ENCODE results near the gene C19orf25. TPM values are rescaled to one million over a fixed set of nuclear protein-coding genes. Genes with fewer than 3 reads are reported as not detected.

C19orf25 gene
- 13.5 and 21.2 TPM in 2 replicates for total RNA-seq (ENCODE audit: low replicate concordance)

GRCh38 chr19:1478934-1479707 is at the start of gene C19orf25:
C19orf25 (minus strand) TSS chr19:1479215; CDS start chr19:1478903, 312 bp downstream.

GRCh38 chr19:1523412-1524286 is 44.6 kb upstream of the C19orf25 start, which contains the start of gene PLK5:
PLK5 (plus strand) TSS chr19:1524077; CDS start chr19:1526997, 2,920 bp downstream.

GRCh38 chr19:1512671-1513498 is 33.9 kb upstream of the C19orf25 start, which contains the start of gene ADAMTSL5:
ADAMTSL5 (minus strand) TSS chr19:1513019; CDS start chr19:1510943, 2,076 bp downstream.

GRCh38 chr19:1491114-1491848 is 12.3 kb upstream of the C19orf25 start, which contains the start of gene REEP6:
REEP6 (plus strand) TSS chr19:1491181; CDS start chr19:1491270, 89 bp downstream.

GRCh38 chr19:1490311-1491113 is 11.5 kb upstream of the C19orf25 start, which contains the start of gene PCSK4:
PCSK4 (minus strand) TSS chr19:1490350; CDS start chr19:1490346, 4 bp downstream.

GRCh38 chr19:1449467-1450442 is 29.3 kb downstream of the C19orf25 start, which contains the start of gene APC2:
APC2 (plus strand) TSS chr19:1450121; CDS start chr19:1453002, 2,881 bp downstream.

GRCh38 chr19:1438035-1438932 is 40.7 kb downstream of the C19orf25 start, which contains the start of gene RPS15:
RPS15 (plus strand) TSS chr19:1438396; CDS start chr19:1438426, 30 bp downstream.

Other genes starting within 250 kb of the C19orf25 start
- 0.82 and 1.1 TPM in 2 replicates for gene CBARP, start 241.2 kb downstream of the C19orf25 start, total RNA-seq (ENCODE audit: low replicate concordance)
- gene ATP5F1D, start 237.5 kb downstream of the C19orf25 start, total RNA-seq (ENCODE audit: low replicate concordance) = 36.6 and 63.1 TPM in 2 replicates
- gene MIDN, start 230.6 kb downstream of the C19orf25 start, total RNA-seq (ENCODE audit: low replicate concordance) = 2.8 and 15.9 TPM in 2 replicates
- gene CIRBP, start 209.9 kb downstream of the C19orf25 start, total RNA-seq (ENCODE audit: low replicate concordance) = 148 and 327 TPM in 2 replicates
- 8.4 and 17.5 TPM in 2 replicates for gene FAM174C, start 203.7 kb downstream of the C19orf25 start, total RNA-seq (ENCODE audit: low replicate concordance)
- gene EFNA2, start 193.3 kb downstream of the C19orf25 start, total RNA-seq (ENCODE audit: low replicate concordance) = not detected in 2 replicates
- gene NDUFS7, start 95.3 kb downstream of the C19orf25 start, total RNA-seq (ENCODE audit: low replicate concordance) = 51.4 and 87.2 TPM in 2 replicates
- 29.8 and 36.3 TPM in 2 replicates for gene GAMT, start 77.7 kb downstream of the C19orf25 start, total RNA-seq (ENCODE audit: low replicate concordance)
- 22.8 and 53.7 TPM in 2 replicates for gene DAZAP1, start 71.6 kb downstream of the C19orf25 start, total RNA-seq (ENCODE audit: low replicate concordance)
- gene RPS15, start 40.8 kb downstream of the C19orf25 start, total RNA-seq (ENCODE audit: low replicate concordance) = 178 and 496 TPM in 2 replicates
- gene APC2, start 29.1 kb downstream of the C19orf25 start, total RNA-seq (ENCODE audit: low replicate concordance) = under 0.01 and 0.08 TPM in 2 replicates
- 0.68 and 1.5 TPM in 2 replicates for gene PCSK4, start 11.1 kb upstream of the C19orf25 start, total RNA-seq (ENCODE audit: low replicate concordance)
- gene REEP6, start 12.0 kb upstream of the C19orf25 start, total RNA-seq (ENCODE audit: low replicate concordance) = 1.3 and 2.2 TPM in 2 replicates
- 1.3 and 2.6 TPM in 2 replicates for gene ADAMTSL5, start 33.8 kb upstream of the C19orf25 start, total RNA-seq (ENCODE audit: low replicate concordance)
- not detected in 2 replicates for gene PLK5, start 44.9 kb upstream of the C19orf25 start, total RNA-seq (ENCODE audit: low replicate concordance)
- 29.7 and 35.6 TPM in 2 replicates for gene MEX3D, start 89.1 kb upstream of the C19orf25 start, total RNA-seq (ENCODE audit: low replicate concordance)
- gene MBD3, start 113.7 kb upstream of the C19orf25 start, total RNA-seq (ENCODE audit: low replicate concordance) = 75.7 and 87.9 TPM in 2 replicates
- gene UQCR11, start 126.2 kb upstream of the C19orf25 start, total RNA-seq (ENCODE audit: low replicate concordance) = 42.0 and 110 TPM in 2 replicates
- gene TCF3, start 173.4 kb upstream of the C19orf25 start, total RNA-seq (ENCODE audit: low replicate concordance) = 58.5 and 79.1 TPM in 2 replicates